A673 (cell line): Measurements from ENCODE around the gene THAP3. TPM values are rescaled to one million over a fixed set of nuclear protein-coding genes. Genes with fewer than 3 reads are reported as not detected.

Source experiments
- BruUV-seq: library from RNA; stranded (reverse); fragments of 400-500 nt; replicated peaks from 2 replicates; lab custom pipeline; 2021; lab: Mats Ljungman, UMichigan
- CTCF ChIA-PET: fragments of 300-600 bp; sonication (Branson Sonifier 250); formaldehyde crosslinking; loops from one replicate; lab custom pipeline; 2022; ENCODE audit warnings: antibody characterized with exemption; lab: Charles Lee
- POLR2A ChIA-PET: fragments of 300-600 bp; sonication (Branson Sonifier 250); formaldehyde crosslinking; loops from one replicate; lab custom pipeline; 2022; ENCODE audit warnings: antibody characterized with exemption; ENCODE audit not compliant: low non-redundant PET; lab: Charles Lee
- DNase-seq: peaks from one replicate; pipeline ENCODE4 v3.0.0-alpha.2; 2015; ENCODE audit warnings: low spot score
- H3K27ac ChIP-seq: fragments of 200-600 bp; sonication (generic); 2 replicates; pipeline ENCODE4 v1.5.1; 2016; ENCODE audit warnings: mixed run types, low read depth, mild to moderate bottlenecking, mixed read lengths, antibody characterized with exemption, low read length; ENCODE audit not compliant: poor library complexity, severe bottlenecking
- H3K27me3 ChIP-seq: fragments of 200-600 bp; sonication (generic); replicated peaks from 2 replicates; pipeline ENCODE4 v1.6.1; 2017; ENCODE audit warnings: mixed run types, low read depth, mild to moderate bottlenecking, mixed read lengths, antibody characterized with exemption, low read length; ENCODE audit not compliant: insufficient read depth, poor library complexity
- H3K36me3 ChIP-seq: fragments of 200-600 bp; sonication (generic); 2 replicates; pipeline ENCODE4 v1.6.1; 2016; ENCODE audit warnings: mixed run types, mild to moderate bottlenecking, mixed read lengths, antibody characterized with exemption, low read length; ENCODE audit not compliant: insufficient read depth, poor library complexity, severe bottlenecking
- H3K4me1 ChIP-seq: fragments of 200-600 bp; sonication (generic); 2 replicates; pipeline ENCODE4 v1.6.1; 2017; ENCODE audit warnings: mixed run types, mild to moderate bottlenecking, mixed read lengths, antibody characterized with exemption, low read length; ENCODE audit not compliant: insufficient read depth, poor library complexity, severe bottlenecking
- H3K4me3 ChIP-seq: fragments of 200-600 bp; sonication (generic); 2 replicates; pipeline ENCODE4 v1.5.1; 2016; ENCODE audit warnings: low read depth, mixed run types, mild to moderate bottlenecking, mixed read lengths, low read length; ENCODE audit not compliant: poor library complexity, severe bottlenecking
- H3K9me3 ChIP-seq: fragments of 200-600 bp; sonication (generic); 2 replicates; pipeline ENCODE4 v1.6.1; 2016; ENCODE audit warnings: mixed run types, low read depth, mild to moderate bottlenecking, mixed read lengths, antibody characterized with exemption, low read length; ENCODE audit not compliant: poor library complexity, severe bottlenecking
- EZH2 ChIP-seq: fragments of 200-600 bp; sonication (generic); IDR thresholded peaks from 2 replicates; pipeline ENCODE4 v1.6.1; 2017; ENCODE audit warnings: borderline replicate concordance, low read depth, mild to moderate bottlenecking, mixed read lengths, antibody characterized with exemption, low read length; ENCODE audit not compliant: poor library complexity, severe bottlenecking
- intact Hi-C: fragments of 100-400 bp; cut with micrococcal nuclease; formaldehyde crosslinking; loops from one replicate; pipeline ENCODE4 v1.10.0; 2022; ENCODE audit not compliant: unreplicated experiment
- total RNA-seq: library from RNA; stranded (reverse); gene quantifications from 2 replicates; pipeline ENCODE4 v1.2.3, GENCODE V29; 2021
- TF ChIP-seq, protein P1 (sequence below): fragments of 300-800, 200-600 bp; sonication (generic); conservative IDR thresholded peaks from 2 replicates; pipeline ENCODE4 v1.5.1; 2017; ENCODE audit warnings: low read depth, mild to moderate bottlenecking, antibody characterized with exemption, low read length, moderate library complexity, mixed read lengths

Gene THAP3
- total RNA-seq, 1 experiment from 2014 or later, result 23.6 TPM

DNA sequence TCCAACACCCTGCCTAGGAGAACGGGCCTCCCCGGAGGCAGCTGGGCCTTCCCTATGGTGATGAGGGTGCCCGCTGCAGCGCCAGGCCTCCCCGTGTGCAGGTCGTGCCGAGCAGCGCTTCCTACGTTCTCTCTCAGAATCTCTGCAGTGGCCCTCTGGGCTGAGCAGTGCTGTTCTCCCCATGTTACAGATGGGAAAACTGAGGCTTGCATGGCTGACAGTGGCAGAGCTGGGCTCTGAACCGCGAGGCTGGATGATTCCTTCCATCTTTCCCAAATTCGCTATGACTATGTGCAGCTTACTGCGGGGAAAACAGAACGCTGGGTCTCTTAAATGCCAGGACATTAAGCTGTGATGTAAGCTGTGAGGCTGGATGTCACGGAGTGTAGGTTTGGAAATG is 30.9 kb upstream of the THAP3 start:
- Histone ChIP-seq H3K4me1 (no peaks in the 10 kb centered on the region), H3K27ac (no peak overlapping the region), H3K4me3 (no peak overlapping the region), H3K36me3 (peaks cover 63% of the 10 kb centered on the region), H3K27me3 (no peaks in the 10 kb centered on the region), H3K9me3 (no peaks in the 10 kb centered on the region)
- intact Hi-C loops, result no loop called here
- TF ChIP-seq, protein P1, sequence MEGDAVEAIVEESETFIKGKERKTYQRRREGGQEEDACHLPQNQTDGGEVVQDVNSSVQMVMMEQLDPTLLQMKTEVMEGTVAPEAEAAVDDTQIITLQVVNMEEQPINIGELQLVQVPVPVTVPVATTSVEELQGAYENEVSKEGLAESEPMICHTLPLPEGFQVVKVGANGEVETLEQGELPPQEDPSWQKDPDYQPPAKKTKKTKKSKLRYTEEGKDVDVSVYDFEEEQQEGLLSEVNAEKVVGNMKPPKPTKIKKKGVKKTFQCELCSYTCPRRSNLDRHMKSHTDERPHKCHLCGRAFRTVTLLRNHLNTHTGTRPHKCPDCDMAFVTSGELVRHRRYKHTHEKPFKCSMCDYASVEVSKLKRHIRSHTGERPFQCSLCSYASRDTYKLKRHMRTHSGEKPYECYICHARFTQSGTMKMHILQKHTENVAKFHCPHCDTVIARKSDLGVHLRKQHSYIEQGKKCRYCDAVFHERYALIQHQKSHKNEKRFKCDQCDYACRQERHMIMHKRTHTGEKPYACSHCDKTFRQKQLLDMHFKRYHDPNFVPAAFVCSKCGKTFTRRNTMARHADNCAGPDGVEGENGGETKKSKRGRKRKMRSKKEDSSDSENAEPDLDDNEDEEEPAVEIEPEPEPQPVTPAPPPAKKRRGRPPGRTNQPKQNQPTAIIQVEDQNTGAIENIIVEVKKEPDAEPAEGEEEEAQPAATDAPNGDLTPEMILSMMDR, result no peak
- no peak for TF ChIP-seq EZH2
- POLR2A ChIA-PET, result no interaction called here
- DNase-seq, result no peak
- CTCF ChIA-PET, result no interaction called here
- no TSS peak for BruUV-seq

DNA sequence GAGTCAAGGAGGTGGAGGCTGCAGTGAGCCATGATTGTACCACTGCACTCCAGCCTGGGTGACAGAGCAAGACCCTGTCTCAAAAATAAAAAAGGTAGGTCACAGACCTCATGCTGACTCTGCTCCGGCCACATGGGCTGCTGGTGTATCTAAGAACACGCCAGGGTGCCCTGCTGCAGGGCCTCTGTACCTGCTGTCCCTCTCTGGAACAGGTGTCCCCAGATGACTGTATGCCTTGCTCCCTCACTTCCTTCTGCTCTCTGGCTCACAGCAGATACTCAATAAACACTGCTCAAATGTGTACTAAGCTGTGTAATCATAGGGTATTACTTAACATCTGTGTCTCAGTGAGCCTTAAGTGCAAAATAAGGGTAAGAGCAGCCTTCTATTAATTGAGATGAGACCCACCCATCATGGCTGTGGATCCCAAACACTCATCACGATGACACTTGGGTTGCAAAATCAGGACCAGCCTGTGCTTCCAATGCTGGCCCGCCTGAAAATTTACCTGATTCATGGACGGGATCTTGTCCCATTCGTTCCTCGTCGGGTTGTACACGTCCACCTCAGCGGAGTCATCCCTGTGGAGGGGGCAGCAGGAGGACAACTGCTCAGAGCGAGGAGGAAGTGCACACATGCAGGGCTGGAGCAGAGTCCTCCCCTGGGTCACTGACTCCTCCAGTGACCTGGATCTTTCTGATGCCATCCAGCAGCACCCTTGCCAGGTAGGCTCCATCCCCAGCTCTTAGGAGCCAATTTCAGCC is 29.5 kb upstream of the THAP3 start:
- ChIA-PET CTCF (no interaction called here), POLR2A (no interaction called here)
- Histone ChIP-seq H3K36me3 (peaks cover 60% of the 10 kb centered on the region), H3K9me3 (no peaks in the 10 kb centered on the region), H3K27me3 (no peaks in the 10 kb centered on the region), H3K4me1 (no peaks in the 10 kb centered on the region), H3K27ac (no peak overlapping the region), H3K4me3 (no peak overlapping the region)
- intact Hi-C loops, result no loop called here
- TF ChIP-seq, protein P1, result no peak
- TF ChIP-seq EZH2, result no peak
- no TSS peak for BruUV-seq
- DNase-seq, result no peak

DNA sequence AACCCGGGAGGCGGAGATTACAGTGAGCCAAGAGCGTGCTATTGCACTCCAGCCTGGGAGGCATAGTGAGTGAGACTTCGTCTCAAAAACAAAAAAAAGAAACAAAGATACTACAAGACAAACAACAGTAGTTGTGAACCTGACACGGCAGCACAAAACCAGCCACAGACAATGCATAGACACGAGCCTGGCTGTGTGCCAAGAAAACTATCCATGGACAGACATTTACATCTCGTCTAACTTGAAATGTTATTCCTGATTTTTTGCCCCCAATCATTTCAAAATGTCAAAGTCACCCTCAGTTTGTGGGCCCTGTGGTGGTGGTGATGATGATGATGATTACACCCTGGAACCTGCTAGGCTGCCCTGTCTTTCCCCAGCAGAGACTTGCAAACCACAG is 28.3 kb upstream of the THAP3 start:
- no peak for DNase-seq
- TF ChIP-seq, protein P1, result no peak
- H3K27me3 ChIP-seq, result no peaks in the 10 kb centered on the region
- H3K4me1 ChIP-seq, result no peaks in the 10 kb centered on the region
- intact Hi-C loops, result no loop called here
- ChIA-PET CTCF (no interaction called here), POLR2A (no interaction called here)
- H3K27ac ChIP-seq, result no peak overlapping the region
- no TSS peak for BruUV-seq
- H3K36me3 ChIP-seq, result peaks cover 57% of the 10 kb centered on the region
- no peak overlapping the region for H3K4me3 ChIP-seq
- no peaks in the 10 kb centered on the region for H3K9me3 ChIP-seq
